Glomerular visceral epithelial cell (primary cell): ENCODE measurements around the gene MSLN.
A peak's percentile ranks its signal among the peaks of the same experiment; 100 is the strongest.

Source experiments
- DNase-seq: peaks from one replicate; pipeline ENCODE4 v3.0.0-alpha.2; 2016; ENCODE audit errors: extremely low spot score

The MSLN gene

DNA sequence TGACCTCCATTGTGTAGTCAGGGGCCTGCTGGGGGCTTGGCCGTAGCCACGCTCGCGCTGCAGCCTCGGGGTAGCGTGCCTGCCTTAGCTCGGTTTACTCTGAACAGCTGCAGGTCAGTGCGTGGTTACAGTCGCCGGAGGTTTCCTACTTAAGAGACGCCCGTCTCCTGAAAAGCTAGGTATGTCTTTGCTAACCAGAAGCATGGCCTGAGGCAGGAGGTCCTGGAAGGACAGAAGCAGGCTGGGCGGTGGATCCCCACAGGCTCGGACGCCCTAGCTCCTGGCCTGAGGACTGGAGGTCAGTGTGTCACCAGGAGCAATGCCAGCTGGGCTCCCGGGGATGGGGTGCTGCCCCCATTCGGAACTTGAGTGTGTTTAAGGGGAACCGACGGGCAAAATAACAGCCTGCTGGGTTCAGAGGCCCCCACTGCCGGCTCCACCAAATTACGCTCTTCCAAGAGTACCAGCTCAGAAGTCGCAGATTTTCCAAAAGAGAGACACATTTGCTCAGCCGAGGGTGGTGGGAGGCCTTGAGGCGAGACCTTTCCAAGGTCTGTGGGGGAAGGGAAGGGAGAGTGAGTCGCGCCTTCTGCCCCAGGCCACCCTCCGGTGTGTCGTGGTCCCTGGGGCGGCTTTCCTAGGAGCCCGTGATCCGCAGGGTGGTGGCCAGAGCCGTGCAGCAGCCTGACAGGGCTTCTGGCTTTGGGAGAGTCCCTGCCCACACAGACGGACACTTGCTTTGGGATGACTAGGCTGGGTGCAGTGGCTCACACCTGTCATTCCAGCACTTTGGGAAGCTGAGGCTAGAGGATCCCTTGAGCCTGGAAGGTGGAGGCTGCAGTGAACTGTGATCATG is 43.9 kb downstream of the MSLN start:
- no peak for DNase-seq

DNA sequence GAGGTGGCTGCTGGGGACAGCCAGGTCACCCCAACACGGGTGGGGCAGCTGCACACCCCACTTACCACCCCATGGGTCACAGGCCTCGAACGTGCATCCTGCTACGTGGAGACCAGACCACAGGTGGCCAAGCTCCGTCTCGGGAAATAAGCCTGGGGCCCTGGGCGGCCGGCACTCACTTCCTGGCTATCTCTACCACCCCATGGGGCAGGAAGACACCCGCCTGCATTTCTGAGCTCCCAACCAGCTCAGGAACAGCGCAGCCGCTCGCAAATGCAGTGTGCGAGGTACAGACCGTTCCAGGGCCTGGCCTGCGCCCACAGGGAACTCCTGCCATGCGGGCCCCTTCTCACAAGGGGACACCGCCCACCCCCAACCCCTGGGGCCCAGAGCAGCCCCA is 44.9 kb downstream of the MSLN start:
- DNase-seq, result no peak

GRCh38 chr16:807347-808084 is 47.0 kb downstream of the MSLN start:
- DNase-seq, result peak; percentile 83

GRCh38 chr16:808085-808386 is 47.5 kb downstream of the MSLN start:
- DNase-seq, result no peak

GRCh38 chr16:813204-813915 is 52.8 kb downstream of the MSLN start:
- DNase-seq, result no peak

- no peak for DNase-seq
Observed at GRCh38 chr16:813916-814412, 53.4 kb downstream of the MSLN start.

GRCh38 chr16:814974-815373 is 54.4 kb downstream of the MSLN start:
- DNase-seq, result peak; percentile 88

DNA sequence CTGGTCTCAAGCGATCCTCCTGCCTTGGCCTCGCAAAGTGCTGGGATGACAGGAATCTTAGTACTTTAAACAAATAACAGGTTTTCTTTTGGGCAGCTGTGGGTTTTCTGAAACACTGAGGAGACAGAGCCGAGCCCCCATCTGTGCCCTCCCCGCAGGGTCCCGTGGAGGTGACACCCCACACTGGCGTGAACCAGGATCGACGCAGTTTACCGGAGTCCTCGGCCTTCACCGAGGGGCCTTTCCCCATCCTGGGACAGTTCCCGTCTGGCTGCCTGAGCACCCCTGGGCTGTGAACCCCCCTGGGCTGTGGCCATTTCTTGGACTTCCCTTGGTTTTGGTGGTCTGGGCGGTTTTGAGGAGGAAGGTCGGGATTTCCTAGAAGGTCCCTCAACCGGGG is 55.3 kb downstream of the MSLN start:
- no peak for DNase-seq

DNA sequence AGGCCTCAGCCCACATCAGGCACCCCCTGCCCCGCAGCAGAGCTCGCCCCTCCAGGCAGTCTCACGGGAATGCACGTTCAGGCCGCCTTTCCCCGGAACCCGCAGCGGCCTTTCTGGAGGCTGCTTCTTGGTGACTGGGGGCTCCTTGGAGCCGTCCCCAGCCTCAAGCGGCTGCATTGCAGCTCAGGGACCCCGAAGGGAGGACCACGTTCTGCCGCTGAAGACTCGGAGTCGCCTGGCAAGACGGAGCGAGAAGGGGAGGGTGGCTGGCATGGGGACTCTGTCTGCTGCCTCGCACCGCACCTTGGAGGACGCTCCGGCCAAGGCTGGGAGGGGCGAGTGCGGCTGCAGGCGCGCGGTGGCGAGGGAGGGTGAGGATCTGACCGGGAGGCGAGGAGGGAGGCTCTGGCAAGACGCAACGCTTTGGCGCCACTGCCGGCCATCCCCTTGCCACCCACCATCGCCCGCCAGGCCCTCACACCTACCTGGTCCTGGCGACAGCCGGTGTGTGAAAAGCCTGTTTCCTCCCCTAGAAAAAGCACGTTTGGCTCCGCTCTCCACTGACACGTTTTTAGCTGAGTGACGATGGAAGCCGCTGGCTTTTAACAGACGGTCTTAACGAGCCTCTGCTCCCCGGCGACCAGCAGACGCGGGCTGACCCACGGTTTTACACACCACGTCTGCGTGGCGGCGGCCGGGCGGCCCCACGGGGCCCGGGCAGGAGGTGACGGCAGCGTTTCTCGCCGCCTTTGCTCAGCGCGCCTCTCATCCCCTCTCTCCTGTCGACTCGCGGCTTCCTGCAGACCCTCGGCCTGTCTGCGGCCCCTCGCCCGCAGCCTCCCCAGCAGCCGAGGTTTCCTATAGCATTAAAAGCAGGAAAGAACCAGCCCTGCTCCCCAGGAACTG is 56.7 kb downstream of the MSLN start:
- DNase-seq, result no peak

GRCh38 chr16:818132-818531 is 57.6 kb downstream of the MSLN start:
- no peak for DNase-seq
